ENCODE results near the gene VASH1.

The VASH1 gene

GRCh38 chr14:76782885-76783566, 21.8 kb downstream of the VASH1 start:
- Histone ChIP-seq H3K27ac (replicated peaks) (no peak overlapping the region), H3K4me3 (replicated peaks; ENCODE audit: insufficient read depth, low read length) (no peak overlapping the region), H3K27me3 (ENCODE audit: insufficient read depth, poor library complexity, severe bottlenecking) (no peaks in the 10 kb centered on the region)
- no peak for DNase-seq (ENCODE audit: low read depth in 1 of 2, low spot score in 1 of 2)
- no peak for TF ChIP-seq POLR2AphosphoS5 (IDR thresholded peaks at IDR 0.05; ENCODE audit: low read depth)

- H3K27ac ChIP-seq (replicated peaks): no peak overlapping the region
- H3K27me3 ChIP-seq (ENCODE audit: insufficient read depth, poor library complexity, severe bottlenecking): no peaks in the 10 kb centered on the region
- no peak for DNase-seq (ENCODE audit: low read depth in 1 of 2, low spot score in 1 of 2)
- no peak for TF ChIP-seq SPI1 (IDR thresholded peaks at IDR 0.05; ENCODE audit: borderline replicate concordance, low read depth)
- no peak for TF ChIP-seq GABPA (IDR thresholded peaks at IDR 0.05; ENCODE audit: low read depth)
- TF ChIP-seq REST (IDR thresholded peaks at IDR 0.05; ENCODE audit: insufficient replicate concordance, low read depth): no peak
- TF ChIP-seq POLR2AphosphoS5 (IDR thresholded peaks at IDR 0.05; ENCODE audit: low read depth): no peak
- no peak for TF ChIP-seq CTCF (IDR thresholded peaks at IDR 0.05; ENCODE audit: insufficient read depth, low read length)
- H3K4me3 ChIP-seq (replicated peaks; ENCODE audit: insufficient read depth, low read length): no peak overlapping the region
Measured at GRCh38 chr14:76784266-76784874, 23.1 kb downstream of the VASH1 start.

- no peak overlapping the region for H3K4me3 ChIP-seq (replicated peaks; ENCODE audit: insufficient read depth, low read length)
- H3K27ac ChIP-seq (replicated peaks): no peak overlapping the region
- no peaks in the 10 kb centered on the region for H3K27me3 ChIP-seq (ENCODE audit: insufficient read depth, poor library complexity, severe bottlenecking)
- peak; percentile 31 for TF ChIP-seq CTCF (IDR thresholded peaks at IDR 0.05; ENCODE audit: insufficient read depth, low read length)
- no peak for TF ChIP-seq POLR2AphosphoS5 (IDR thresholded peaks at IDR 0.05; ENCODE audit: low read depth)
- no peak for TF ChIP-seq SPI1 (IDR thresholded peaks at IDR 0.05; ENCODE audit: borderline replicate concordance, low read depth)
- no peak for TF ChIP-seq REST (IDR thresholded peaks at IDR 0.05; ENCODE audit: insufficient replicate concordance, low read depth)
- DNase-seq (ENCODE audit: low read depth in 1 of 2, low spot score in 1 of 2): peak in 1 of 2 experiments; percentile 62
Measured at GRCh38 chr14:76784881-76785280, 23.6 kb downstream of the VASH1 start.

- Histone ChIP-seq H3K4me3 (replicated peaks; ENCODE audit: insufficient read depth, low read length) (no peak overlapping the region), H3K27me3 (ENCODE audit: insufficient read depth, poor library complexity, severe bottlenecking) (no peaks in the 10 kb centered on the region), H3K27ac (replicated peaks) (no peak overlapping the region)
- no peak for DNase-seq (ENCODE audit: low read depth in 1 of 2, low spot score in 1 of 2)
- TF ChIP-seq SPI1 (IDR thresholded peaks at IDR 0.05; ENCODE audit: borderline replicate concordance, low read depth) (no peak), REST (IDR thresholded peaks at IDR 0.05; ENCODE audit: insufficient replicate concordance, low read depth) (no peak), POLR2AphosphoS5 (IDR thresholded peaks at IDR 0.05; ENCODE audit: low read depth) (no peak), CTCF (IDR thresholded peaks at IDR 0.05; ENCODE audit: insufficient read depth, low read length) (no peak), GABPA (IDR thresholded peaks at IDR 0.05; ENCODE audit: low read depth) (no peak)
Measured at GRCh38 chr14:76786601-76787000, 25.3 kb downstream of the VASH1 start.
